ENCODE data around the gene RXRA. TPM values are rescaled to one million over a fixed set of nuclear protein-coding genes. Genes with fewer than 3 reads are reported as not detected.

Gene RXRA
- total and polyA plus RNA-seq, 2 donors (not counting 1 experiment from before 2014, with no cell fraction given) = 2.6 to 6.8 TPM

- no peak overlapping the region for H3K4me3 Mint-ChIP-seq
- peaks cover 8% of the 10 kb centered on the region for H3K4me1 Mint-ChIP-seq
- no peak overlapping the region for H3K27ac Mint-ChIP-seq
- no peak overlapping the region for H3K4me2 ChIP-seq (replicated peaks; ENCODE audit: low read depth, low read length, poor library complexity, severe bottlenecking)
- no peaks in the 10 kb centered on the region for H3K27me3 Mint-ChIP-seq
- ChIA-PET CTCF (no interaction called here), POLR2A (no interaction called here)
- H3K4me1 ChIP-seq (ENCODE audit: control insufficient read depth in 2 of 2, insufficient read depth in 2 of 2, low read length in 2 of 2) = peaks cover 5 to 8% of the 10 kb centered on the region in 2 donors
- TF ChIP-seq EZH2 (IDR thresholded peaks at IDR 0.05; ENCODE audit: borderline replicate concordance, insufficient read depth, low read depth, low read length, poor library complexity, severe bottlenecking) = no peak
- TF ChIP-seq CTCF (IDR thresholded peaks at IDR 0.05) = no peak
- ATAC-seq (ENCODE audit: low read depth) (no peak), DNase-seq (no peak)
- H3K4me3 ChIP-seq (ENCODE audit: control extremely low read depth in 1 of 5, extremely low read depth in 1 of 5, insufficient read depth in 1 of 5, low read depth in 2 of 5, low read length in 4 of 5) = no peak overlapping the region
- H3K27me3 ChIP-seq (replicated peaks in 1 of 4; ENCODE audit: control extremely low read depth in 1 of 4, control insufficient read depth in 3 of 4, insufficient read depth in 4 of 4, low read length in 3 of 4) = peaks cover 0 to 5% (median 0%) of the 10 kb centered on the region in 4 experiments
- H2AFZ ChIP-seq (ENCODE audit: insufficient read depth, low read depth, low read length, poor library complexity, severe bottlenecking) = no peak overlapping the region
- 100% methylated on average over 3 of the region's 10 CpGs for WGBS (ENCODE audit: insufficient coverage)
- no peak overlapping the region for H3K9ac ChIP-seq (ENCODE audit: low read length)
- no peaks in the 10 kb centered on the region for H3K36me3 ChIP-seq (replicated peaks in 1 of 2; ENCODE audit: control extremely low read depth in 1 of 2, control insufficient read depth in 1 of 2, extremely low read depth in 1 of 2, insufficient read depth in 2 of 2, low read length in 1 of 2)
- H3K27ac ChIP-seq (ENCODE audit: low read length in 2 of 2) = no peak overlapping the region
- no peaks in the 10 kb centered on the region for H3K9me3 Mint-ChIP-seq (ENCODE audit: insufficient read depth)
- H3K9me3 ChIP-seq (ENCODE audit: control extremely low read depth in 1 of 3, control insufficient read depth in 2 of 3, insufficient read depth in 1 of 3, low read length in 2 of 3) = no peaks in the 10 kb centered on the region
- no peaks in the 10 kb centered on the region for H3K79me2 ChIP-seq (ENCODE audit: control insufficient read depth, insufficient read depth, low read length)
- intact Hi-C loops (cut with micrococcal nuclease) = loop anchor here (10.0 kb wide), 2 partner anchors 123 to 257 kb away; partner anchors contain the start of gene BRD3
- no peaks in the 10 kb centered on the region for H4K20me1 ChIP-seq (ENCODE audit: control insufficient read depth, insufficient read depth, low read length, poor library complexity, severe bottlenecking)
Observed at GRCh38 chr9:134321531-134321930, 4.7 kb upstream of the RXRA start.

DNA sequence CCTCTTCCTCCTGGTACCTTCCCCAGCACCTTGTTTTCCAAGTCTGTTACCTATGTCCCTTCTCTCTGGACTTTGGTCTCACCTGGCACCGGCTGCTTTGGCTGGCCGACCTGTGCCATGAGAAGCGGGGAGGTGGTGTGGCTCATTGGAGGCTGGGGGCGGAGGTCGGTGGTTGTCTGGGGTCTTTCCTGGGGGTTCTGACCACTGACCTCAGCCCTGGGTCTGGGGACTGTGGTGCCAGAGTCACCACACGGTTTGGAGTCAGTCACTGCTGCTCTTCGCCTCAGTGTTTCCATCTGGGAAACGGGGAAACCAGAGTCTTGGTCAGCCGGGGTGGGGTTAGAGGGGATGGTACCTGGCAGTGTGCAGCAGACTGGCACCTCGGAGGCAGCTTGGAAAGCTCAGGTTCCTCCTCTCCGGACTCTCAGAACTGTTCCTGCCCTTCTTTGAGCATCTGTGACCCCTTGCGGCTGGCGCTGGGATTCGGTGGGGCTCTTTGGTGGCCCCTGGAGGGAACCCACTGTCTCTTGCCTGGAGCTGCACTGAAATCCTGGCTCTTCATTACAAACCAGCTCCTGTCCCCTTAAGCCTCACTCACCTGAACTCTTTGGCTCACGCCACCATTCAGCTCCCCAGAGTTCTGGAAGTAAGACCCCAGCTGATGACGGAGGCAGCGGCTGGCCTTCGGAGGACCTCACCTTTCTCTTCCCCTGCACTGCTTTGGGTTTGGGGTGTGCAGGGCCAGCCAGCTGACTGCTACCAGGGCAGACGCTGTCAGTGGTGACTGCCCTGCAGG, 4.1 kb upstream of the RXRA start:
- H2AFZ ChIP-seq (ENCODE audit: insufficient read depth, low read depth, low read length, poor library complexity, severe bottlenecking) = no peak overlapping the region
- H3K4me2 ChIP-seq (replicated peaks; ENCODE audit: low read depth, low read length, poor library complexity, severe bottlenecking) = no peak overlapping the region
- TF ChIP-seq CTCF (IDR thresholded peaks at IDR 0.05) (no peak), EZH2 (IDR thresholded peaks at IDR 0.05; ENCODE audit: borderline replicate concordance, insufficient read depth, low read depth, low read length, poor library complexity, severe bottlenecking) (no peak)
- H3K4me1 ChIP-seq (ENCODE audit: control insufficient read depth in 2 of 2, insufficient read depth in 2 of 2, low read length in 2 of 2) = peaks cover 7 to 11% of the 10 kb centered on the region in 2 donors
- ATAC-seq (ENCODE audit: low read depth) (no peak), DNase-seq (no peak)
- Mint-ChIP-seq H3K4me3 (no peak overlapping the region), H3K4me1 (peaks cover 7% of the 10 kb centered on the region), H3K27ac (no peak overlapping the region), H3K27me3 (no peaks in the 10 kb centered on the region), H3K9me3 (ENCODE audit: insufficient read depth) (no peaks in the 10 kb centered on the region)
- intact Hi-C loops (cut with micrococcal nuclease) = loop anchor here (10.0 kb wide), 2 partner anchors 123 to 257 kb away; partner anchors contain the start of gene BRD3
- no peaks in the 10 kb centered on the region for H3K36me3 ChIP-seq (replicated peaks in 1 of 2; ENCODE audit: control extremely low read depth in 1 of 2, control insufficient read depth in 1 of 2, extremely low read depth in 1 of 2, insufficient read depth in 2 of 2, low read length in 1 of 2)
- H3K27me3 ChIP-seq (replicated peaks in 1 of 4; ENCODE audit: control extremely low read depth in 1 of 4, control insufficient read depth in 3 of 4, insufficient read depth in 4 of 4, low read length in 3 of 4) = peaks cover 0 to 5% (median under 1%) of the 10 kb centered on the region in 4 experiments
- H3K4me3 ChIP-seq (ENCODE audit: control extremely low read depth in 1 of 5, extremely low read depth in 1 of 5, insufficient read depth in 1 of 5, low read depth in 2 of 5, low read length in 4 of 5) = no peak overlapping the region
- peaks cover 0 to 1% (median 0%) of the 10 kb centered on the region in 3 donors for H3K9me3 ChIP-seq (ENCODE audit: control extremely low read depth in 1 of 3, control insufficient read depth in 2 of 3, insufficient read depth in 1 of 3, low read length in 2 of 3)
- CTCF ChIA-PET = interaction anchor here (1.3 to 1.5 kb wide), 2 partner anchors 20 to 157 kb away, joined by 3 to 4 read pairs; partner anchors contain the start of gene RNU6ATAC
- H4K20me1 ChIP-seq (ENCODE audit: control insufficient read depth, insufficient read depth, low read length, poor library complexity, severe bottlenecking) = no peaks in the 10 kb centered on the region
- no peaks in the 10 kb centered on the region for H3K79me2 ChIP-seq (ENCODE audit: control insufficient read depth, insufficient read depth, low read length)
- POLR2A ChIA-PET = no interaction called here
- H3K9ac ChIP-seq (ENCODE audit: low read length) = no peak overlapping the region
- H3K27ac ChIP-seq (ENCODE audit: low read length in 2 of 2) = no peak overlapping the region
- 91% methylated on average over 15 of the region's 19 CpGs for WGBS (ENCODE audit: insufficient coverage)
